Gastrocnemius medialis (tissue), 4 donors: ENCODE measurements around the gene GTSE1. TPM values are rescaled to one million over a fixed set of nuclear protein-coding genes. Genes with fewer than 3 reads are reported as not detected.
A peak's percentile ranks its signal among the peaks of the same experiment; 100 is the strongest.

Source experiments
- ATAC-seq, 2 donors: fragments of 150-250 bp; one replicate each; pipeline ENCODE4 v1.9.1; 2016
- DNase-seq, 2 donors: peaks; one replicate each; pipeline ENCODE4 v3.0.0-alpha.2; 2019
- H3K27ac ChIP-seq, 4 donors: fragments of 200-600 bp; sonication (generic); 1 replicate in 1 of 4; 2 replicates in 3 of 4; pipeline ENCODE4 v1.5.1; 2016 to 2018; ENCODE audit warnings: mild to moderate bottlenecking in 2 of 4, moderate library complexity in 1 of 4
- H3K27me3 ChIP-seq, 3 donors: fragments of 200-600 bp; sonication (generic) in 2 of 3; 1 replicate in 1 of 3; 2 replicates in 2 of 3; pipeline versions ENCODE4 v1.5.1 to v1.6.0; 2016 to 2019; ENCODE audit warnings: mild to moderate bottlenecking in 1 of 3, moderate library complexity in 1 of 3
- H3K36me3 ChIP-seq, 2 donors: fragments of 200-600 bp; sonication (generic) in 1 of 2; one replicate each; pipeline ENCODE4 v1.5.1; 2017 to 2018
- H3K4me1 ChIP-seq, 2 donors: fragments of 200-600 bp; sonication (generic) in 1 of 2; one replicate each; pipeline ENCODE4 v1.5.1; 2016 to 2017; ENCODE audit warnings: mild to moderate bottlenecking in 2 of 2
- H3K4me3 ChIP-seq, 4 donors: fragments of 200-600 bp; sonication (generic) in 3 of 4; 1 replicate in 1 of 4; 2 replicates in 3 of 4; pipeline ENCODE4 v1.5.1; 2016 to 2019; ENCODE audit warnings: mild to moderate bottlenecking in 2 of 4
- H3K9me3 ChIP-seq, 3 donors: fragments of 200-600 bp; sonication (generic) in 2 of 3; 1 replicate in 1 of 3; 2 replicates in 2 of 3; pipeline ENCODE4 v1.5.1; 2016 to 2019
- CTCF ChIP-seq, 5 experiments: fragments of 450-650 bp in 3 of 5; fragments of 200-600 bp in 2 of 5; sonication (generic) in 2 of 5; IDR thresholded peaks in 4 of 5; conservative IDR thresholded peaks in 1 of 5; 1 replicate in 4 of 5; 2 replicates in 1 of 5; pipeline ENCODE4 v1.5.1; 2016 to 2019; ENCODE audit warnings: antibody characterized with exemption in 5 of 5, mild to moderate bottlenecking in 3 of 5, moderate library complexity in 3 of 5
- POLR2A ChIP-seq, 2 donors: fragments of 450-650 bp; IDR thresholded peaks; one replicate each; pipeline ENCODE4 v1.6.1; 2017; ENCODE audit warnings: antibody characterized with exemption in 2 of 2, mild to moderate bottlenecking in 2 of 2, moderate library complexity in 2 of 2
- in situ Hi-C, 4 donors: fragments of 200-750 bp; cut with MboI; loops; one replicate each; pipeline versions ENCODE4 v1.15.0 to v1.8.0; 2017; ENCODE audit warnings: low sequenced_read_pairs in 4 of 4
- intact Hi-C: fragments of 100-400 bp; cut with DNase I; formaldehyde crosslinking; loops from one replicate; pipeline ENCODE4 v1.15.1; 2023; ENCODE audit warnings: low total_unique reads
- total RNA-seq, 4 donors: library from RNA; depleted of rRNA; stranded (reverse); fragments of >200 nt; gene quantifications; one replicate each; pipeline versions ENCODE4 v1.1.0 to v1.2.3, GENCODE V29; 2016

GTSE1 gene
- total RNA-seq, 4 donors from 2014 or later = 0.13 to 0.49 TPM; not detected in 2

- no peak for TF ChIP-seq POLR2A (IDR thresholded peaks at IDR 0.05)
- no peak for TF ChIP-seq CTCF (IDR thresholded peaks at IDR 0.05 in 4 of 5, conservative IDR thresholded peaks at IDR 0.05 in 1 of 5)
- H3K4me1 ChIP-seq = peaks cover 16 to 17% of the 10 kb centered on the region in 2 donors
- ATAC-seq (no peak), DNase-seq (no peak)
- intact Hi-C loops (no loop called here), in situ Hi-C loops (no loop called here)
- H3K27me3 ChIP-seq = no peaks in the 10 kb centered on the region
- H3K4me3 ChIP-seq = no peak overlapping the region
- H3K9me3 ChIP-seq = no peaks in the 10 kb centered on the region
- peak overlapping the region in 3 of 4 donors; percentile 77 to 83 (median 78) for H3K27ac ChIP-seq
- peaks cover 0 to 78% of the 10 kb centered on the region in 2 donors for H3K36me3 ChIP-seq
Observed at GRCh38 chr22:46278656-46279645, 17.7 kb upstream of the GTSE1 start.

GRCh38 chr22:46280063-46280817, 16.4 kb upstream of the GTSE1 start:
- DNase-seq = no peak
- Histone ChIP-seq H3K36me3 (peaks cover 0 to 78% of the 10 kb centered on the region in 2 donors), H3K4me1 (peaks cover 16 to 17% of the 10 kb centered on the region in 2 donors), H3K27ac (peak overlapping the region; percentile 66 to 83 (median 78)), H3K27me3 (no peaks in the 10 kb centered on the region), H3K4me3 (no peak overlapping the region), H3K9me3 (no peaks in the 10 kb centered on the region)
- in situ Hi-C loops (no loop called here), intact Hi-C loops (no loop called here)
- TF ChIP-seq POLR2A (IDR thresholded peaks at IDR 0.05) (no peak), CTCF (IDR thresholded peaks at IDR 0.05 in 4 of 5, conservative IDR thresholded peaks at IDR 0.05 in 1 of 5) (no peak)
- ATAC-seq = no peak

GRCh38 chr22:46280999-46281623, 15.6 kb upstream of the GTSE1 start:
- intact Hi-C loops = no loop called here

More at GRCh38 chr22:46280999-46281623, 15.6 kb upstream of the GTSE1 start:
- Histone ChIP-seq H3K9me3 (no peaks in the 10 kb centered on the region), H3K4me1 (peaks cover 16 to 17% of the 10 kb centered on the region in 2 donors), H3K36me3 (peaks cover 0 to 73% of the 10 kb centered on the region in 2 donors), H3K27ac (peak overlapping the region in 3 of 4 donors; percentile 77 to 83 (median 78)), H3K27me3 (no peaks in the 10 kb centered on the region), H3K4me3 (no peak overlapping the region)
- no peak for TF ChIP-seq CTCF (IDR thresholded peaks at IDR 0.05 in 4 of 5, conservative IDR thresholded peaks at IDR 0.05 in 1 of 5)
- no peak for TF ChIP-seq POLR2A (IDR thresholded peaks at IDR 0.05)
- peak; percentile 30 to 42 for DNase-seq
- in situ Hi-C loops = no loop called here
- peak; percentile 73 to 82 for ATAC-seq
